GM19328 (cell line): ENCODE results near the gene HSD17B1.

ENCODE experiments used
- ATAC-seq: cut with Tn5 transposase; IDR thresholded peaks from one replicate; pipeline ENCODE4 v1.9.1; 2021; ENCODE audit warnings: mild to moderate bottlenecking, moderate library complexity; ENCODE audit not compliant: unreplicated experiment

The HSD17B1 gene

DNA sequence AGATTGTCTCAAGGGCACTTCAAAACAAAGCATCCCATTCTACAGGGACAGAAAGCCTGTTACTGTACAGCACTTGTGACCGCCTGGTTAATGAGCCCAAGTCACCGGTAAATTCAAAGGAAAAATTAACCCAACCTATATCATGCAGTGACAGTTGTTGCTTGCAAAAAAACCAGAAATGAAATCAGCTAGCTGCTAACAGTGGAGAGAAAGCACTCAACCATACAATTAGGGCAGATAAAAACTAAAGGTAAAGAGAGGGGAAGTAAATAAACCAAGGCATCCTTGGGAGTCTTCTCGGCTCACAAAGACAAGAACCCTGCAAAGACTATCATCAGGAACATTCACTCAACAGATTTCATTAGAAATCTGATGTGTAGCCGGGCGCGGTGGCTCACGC is 50.6 kb downstream of the HSD17B1 start:
- no peak for ATAC-seq
